K562 (cell line): ENCODE results near the gene MPZL1. TPM values are rescaled to one million over a fixed set of nuclear protein-coding genes. Genes with fewer than 3 reads are reported as not detected.

Source experiments
- CBFB ChIP-seq: sonication (generic); formaldehyde crosslinking; IDR thresholded peaks from 2 replicates; pipeline ENCODE4 v1.4.0; 2020; ENCODE audit warnings: mild to moderate bottlenecking, missing genetic modification reagents
- CREB3 ChIP-seq: fragments of 450-650 bp; conservative IDR thresholded peaks from 2 replicates; pipeline ENCODE4 v1.6.1; 2016; ENCODE audit warnings: missing genetic modification characterization, low read depth, mild to moderate bottlenecking, missing compliant biosample characterization, moderate library complexity
- ESRRA ChIP-seq: fragments of 450-650 bp; IDR thresholded peaks from 2 replicates; pipeline ENCODE4 v1.6.1; 2014; ENCODE audit warnings: low read depth, mild to moderate bottlenecking, moderate library complexity, borderline replicate concordance
- FOXJ2 ChIP-seq: fragments of 200-800 bp; sonication (Bioruptor generic); IDR thresholded peaks from 2 replicates; pipeline ENCODE4 v1.6.1; 2016; ENCODE audit warnings: missing genetic modification characterization, missing compliant biosample characterization
- HSF4 ChIP-seq: fragments of 250-450 bp; sonication (Bioruptor Pico); IDR thresholded peaks from 2 replicates; pipeline ENCODE4 v2.1.2; 2022; ENCODE audit warnings: mild to moderate bottlenecking, moderate library complexity, borderline replicate concordance
- MCM7 ChIP-seq, 2 experiments: fragments of 450-650 bp; IDR thresholded peaks; 2 replicates each; pipeline ENCODE4 v1.6.1; 2016 to 2018
- ZBTB11 ChIP-seq, 3 experiments: fragments of 200-800 bp in 1 of 3; fragments of 250-450 bp in 1 of 3; fragments of 450-650 bp in 1 of 3; sonication (Bioruptor Pico) in 1 of 3; sonication (Bioruptor generic) in 1 of 3; formaldehyde crosslinking in 1 of 3; IDR thresholded peaks; 2 replicates each; pipeline versions ENCODE4 v1.6.1 to v1.8.0; 2016 to 2022; ENCODE audit warnings: mild to moderate bottlenecking in 2 of 3, missing genetic modification characterization in 2 of 3, missing compliant biosample characterization in 1 of 3, moderate library complexity in 1 of 3
- ZHX1 ChIP-seq: fragments of 150-350 bp; conservative IDR thresholded peaks from 2 replicates; pipeline ENCODE4 v1.6.1; 2014; ENCODE audit warnings: low read length
- polyA plus RNA-seq, 8 experiments: library from polyadenylated mRNA; depleted of rRNA in 4 of 8; stranded (reverse) in 5 of 8; unstranded in 3 of 8; fragments of >200 nt; fragmentation: Nextera tagmentation in 2 of 8; fragmentation: Illumina TruSeq in 1 of 8; extraction: Ambion mirVana in 2 of 8; extraction: Trizol in 1 of 8; gene quantifications; 2 replicates each; pipeline versions ENCODE4 v1.2.1 to v1.2.3, GENCODE V29; 2011 to 2014; ENCODE audit warnings: inconsistent platforms in 1 of 8, missing spikeins in 1 of 8
- total RNA-seq, 7 experiments: library from RNA; depleted of rRNA in 6 of 7; stranded (reverse); fragments of >200 nt in 6 of 7; fragmentation: Illumina TruSeq in 2 of 7; extraction: Trizol in 2 of 7; gene quantifications; 2 replicates each; pipeline versions ENCODE4 v1.2.1 to v1.2.3, GENCODE V29; 2011 to 2021; ENCODE audit warnings: low replicate concordance in 1 of 7

Gene MPZL1
- total and polyA plus RNA-seq, 9 of the 15 experiments (the other 6 are each of a cell fraction or from before 2014, with no cell fraction given): 14.5 to 153 (median 66.5) TPM

- TF ChIP-seq ZBTB11 (CRISPR knock-in tag; IDR thresholded peaks at IDR 0.05): 0 out of 6 replicates have a peak, but pooled peaks of 1 of the 3 experiments have one; percentile 6
- no peak for TF ChIP-seq ZHX1
- TF ChIP-seq ESRRA: no peak
- peak; percentile 5; the same call in 1 of the 2 replicates for TF ChIP-seq FOXJ2 (tag)
- TF ChIP-seq CREB3: no peak
- no peak for TF ChIP-seq CBFB (CRISPR knock-in tag)
- peak; percentile 23; the same call in 1 of the 2 replicates for TF ChIP-seq HSF4 (CRISPR knock-in tag)
- no peak for TF ChIP-seq MCM7 (IDR thresholded peaks at IDR 0.05)
These were observed 104.3 kb downstream of the MPZL1 start (continued) for GRCh38 chr1:167826127-167826526.
